ENCODE results near the gene MEGF10.

DNA sequence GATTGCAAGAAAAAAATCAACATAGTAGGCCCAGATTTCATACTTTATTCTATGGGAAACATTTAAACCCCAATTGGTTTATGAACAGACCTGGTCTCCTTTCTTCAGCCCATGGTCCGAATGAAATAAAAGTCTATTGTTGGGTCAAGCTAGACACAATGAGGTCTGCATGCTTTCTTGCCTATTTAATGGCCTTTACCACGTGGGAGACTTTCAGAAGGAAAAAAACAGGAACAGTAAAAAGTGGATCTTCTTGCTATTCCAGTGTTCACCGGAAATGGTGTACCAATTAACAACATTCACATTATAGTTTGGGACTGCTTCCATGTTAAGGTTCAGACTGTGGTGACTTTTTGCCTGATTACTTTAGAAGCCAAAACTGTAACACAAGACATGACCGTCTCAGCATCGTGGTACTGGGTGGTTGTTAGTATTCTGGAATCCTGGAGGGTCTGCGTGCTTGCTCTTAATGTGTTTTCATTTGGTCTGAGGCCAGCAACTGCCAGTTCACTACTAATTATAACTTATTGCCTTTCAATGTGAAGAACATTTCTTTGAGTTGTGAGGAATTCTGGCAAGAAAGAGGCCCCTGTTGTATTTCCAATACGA is 141.5 kb downstream of the MEGF10 start:
- no peak for TF ChIP-seq POLR2A (IDR thresholded peaks at IDR 0.05)
- TF ChIP-seq, protein P1, sequence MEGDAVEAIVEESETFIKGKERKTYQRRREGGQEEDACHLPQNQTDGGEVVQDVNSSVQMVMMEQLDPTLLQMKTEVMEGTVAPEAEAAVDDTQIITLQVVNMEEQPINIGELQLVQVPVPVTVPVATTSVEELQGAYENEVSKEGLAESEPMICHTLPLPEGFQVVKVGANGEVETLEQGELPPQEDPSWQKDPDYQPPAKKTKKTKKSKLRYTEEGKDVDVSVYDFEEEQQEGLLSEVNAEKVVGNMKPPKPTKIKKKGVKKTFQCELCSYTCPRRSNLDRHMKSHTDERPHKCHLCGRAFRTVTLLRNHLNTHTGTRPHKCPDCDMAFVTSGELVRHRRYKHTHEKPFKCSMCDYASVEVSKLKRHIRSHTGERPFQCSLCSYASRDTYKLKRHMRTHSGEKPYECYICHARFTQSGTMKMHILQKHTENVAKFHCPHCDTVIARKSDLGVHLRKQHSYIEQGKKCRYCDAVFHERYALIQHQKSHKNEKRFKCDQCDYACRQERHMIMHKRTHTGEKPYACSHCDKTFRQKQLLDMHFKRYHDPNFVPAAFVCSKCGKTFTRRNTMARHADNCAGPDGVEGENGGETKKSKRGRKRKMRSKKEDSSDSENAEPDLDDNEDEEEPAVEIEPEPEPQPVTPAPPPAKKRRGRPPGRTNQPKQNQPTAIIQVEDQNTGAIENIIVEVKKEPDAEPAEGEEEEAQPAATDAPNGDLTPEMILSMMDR (IDR thresholded peaks at IDR 0.05): no peak
